ENCODE measurements around the gene ARSA. TPM values are rescaled to one million over a fixed set of nuclear protein-coding genes. Genes with fewer than 3 reads are reported as not detected.
"Not testable (repeated sequence)": the region's sequence is repeated elsewhere in the genome, so short reads cannot be mapped to it uniquely, and the experiment has no call there.

ARSA gene
- total RNA-seq, 1 experiment from 2014 or later: 10.3 TPM

DNA sequence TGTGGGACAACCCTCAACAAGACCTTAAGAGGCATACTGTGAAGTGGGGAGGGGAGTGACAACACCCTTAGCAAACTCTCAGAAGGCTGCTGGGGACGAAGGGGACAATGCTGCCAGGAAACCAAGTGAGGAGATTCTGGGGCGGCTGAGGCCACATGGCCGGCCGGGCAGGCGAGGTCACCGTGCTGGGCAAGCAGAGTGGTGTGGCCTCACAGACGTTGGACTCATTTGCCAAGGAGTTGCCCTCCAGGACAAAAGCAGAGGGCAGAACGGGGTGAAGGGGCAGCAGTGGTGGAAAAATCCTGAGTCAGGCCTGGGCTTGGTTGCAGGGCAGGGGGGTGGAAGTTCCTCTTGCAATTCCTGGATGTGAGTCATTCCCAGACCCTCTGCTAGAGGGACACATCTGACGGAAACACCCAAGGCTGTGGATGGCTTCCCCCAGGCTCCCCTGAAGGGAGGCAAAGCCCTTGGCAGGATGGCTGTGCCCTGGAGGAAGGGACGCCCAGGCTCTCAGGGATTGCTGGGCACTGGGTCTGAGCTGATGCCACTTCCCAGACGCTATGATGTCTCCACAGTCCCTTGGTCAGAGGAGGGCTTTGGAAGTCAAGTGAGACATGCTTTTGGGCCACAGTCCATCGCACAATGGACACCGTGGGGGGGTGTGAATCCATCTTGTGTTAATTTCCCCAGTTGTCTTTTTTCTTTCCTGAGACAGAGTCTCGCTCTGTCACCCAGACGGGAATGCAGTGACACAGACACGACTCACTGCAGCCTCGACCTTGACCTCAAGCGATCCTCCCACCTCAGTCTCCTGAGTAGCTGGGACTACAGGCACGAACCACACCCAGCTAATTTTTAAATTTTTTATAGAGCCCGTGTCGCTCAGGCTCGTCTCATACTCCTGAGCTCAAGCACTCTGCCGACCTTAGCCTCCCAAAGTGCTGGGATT lies 28.4 kb upstream of the ARSA start:
- TF ChIP-seq CTCF (conservative IDR thresholded peaks at IDR 0.05): no peak
- H3K23ac ChIP-seq (ENCODE audit: insufficient read length, low read depth, low read length): no peak overlapping the region
- no peak overlapping the region for H3K56ac ChIP-seq (ENCODE audit: insufficient read length, low read depth, low read length)
- Mint-ChIP-seq H3K36me3 (ENCODE audit: insufficient read depth in 1 of 3, low read depth in 3 of 3) (peaks cover 0 to 3% (median 0%) of the 10 kb centered on the region in 3 experiments; a peak in 2 of 7 replicates), H3K4me3 (no peak overlapping the region), H3K27me3 (ENCODE audit: low read depth) (peaks cover 84% of the 10 kb centered on the region), H3K9me3 (peaks cover 19 to 25% of the 10 kb centered on the region in 2 experiments; a peak in 4 of 5 replicates), H3K4me1 (no peaks in the 10 kb centered on the region), H3K27ac (no peak overlapping the region)
- H2AK5ac ChIP-seq (ENCODE audit: insufficient read length, low read length): no peak overlapping the region
- H3K9me3 ChIP-seq (ENCODE audit: control insufficient read depth, low read depth, low read length): peaks cover 5% of the 10 kb centered on the region
- no peak overlapping the region for H2BK120ac ChIP-seq (ENCODE audit: low read depth, low read length, poor library complexity, severe bottlenecking)
- H3K4me2 ChIP-seq (ENCODE audit: insufficient read depth, insufficient read length, low read length): no peak overlapping the region
- H2AFZ ChIP-seq (ENCODE audit: low read length): no peak overlapping the region
- no peak overlapping the region for H2BK20ac ChIP-seq (ENCODE audit: low read depth, low read length, poor library complexity, severe bottlenecking)
- no peaks in the 10 kb centered on the region for H3K79me1 ChIP-seq (ENCODE audit: insufficient read depth, low read depth, low read length, poor library complexity, severe bottlenecking)
- H3K14ac ChIP-seq (ENCODE audit: insufficient read depth, low read length): no peak overlapping the region
- no peak overlapping the region for H3K9ac ChIP-seq (ENCODE audit: extremely low read depth, insufficient read length, low read length)
- no peak overlapping the region for H2BK5ac ChIP-seq (ENCODE audit: insufficient read length, low read length)
- no peak overlapping the region for H3K4ac ChIP-seq (ENCODE audit: low read depth, low read length)
- no peaks in the 10 kb centered on the region for H3K23me2 ChIP-seq (ENCODE audit: insufficient read length, low read depth, low read length, poor library complexity, severe bottlenecking)
- H3K18ac ChIP-seq (ENCODE audit: insufficient read length, low read depth, low read length): no peak overlapping the region
- DNase-seq: no peak
- no peak overlapping the region for H4K5ac ChIP-seq (ENCODE audit: insufficient read length, low read depth, low read length)
- no peaks in the 10 kb centered on the region for H3K79me2 ChIP-seq (ENCODE audit: insufficient read depth, low read length)
- peaks cover 3% of the 10 kb centered on the region; the same call in 1 of the 2 replicates for H3K27me3 ChIP-seq (ENCODE audit: insufficient read depth, low read length)
- no peak overlapping the region for H2BK15ac ChIP-seq (ENCODE audit: low read depth, low read length)
- no peak overlapping the region for H4K8ac ChIP-seq (replicated peaks; ENCODE audit: insufficient read length, low read depth, low read length)
- WGBS (ENCODE audit: extremely low coverage, insufficient read length, low lambda C conversion rate): no CpG with 5 or more reads among the region's 23 CpGs
- no peak overlapping the region for H3K27ac ChIP-seq (ENCODE audit: insufficient read length, low read depth, low read length)
- no peak overlapping the region for H3T11ph ChIP-seq (ENCODE audit: low read length)
- H4K91ac ChIP-seq (ENCODE audit: insufficient read length, low read depth, low read length): no peak overlapping the region
- H2BK12ac ChIP-seq (ENCODE audit: insufficient read length, low read depth, low read length): no peak overlapping the region
- H4K20me1 ChIP-seq (ENCODE audit: control insufficient read depth, insufficient read depth, insufficient read length): no peaks in the 10 kb centered on the region
- H3K4me1 ChIP-seq (ENCODE audit: insufficient read depth, low read length): no peaks in the 10 kb centered on the region

GRCh38 chr22:50654664-50655063 lies 26.7 kb upstream of the ARSA start:
- WGBS (ENCODE audit: extremely low coverage, insufficient read length, low lambda C conversion rate): no CpG with 5 or more reads among the region's 6 CpGs

More at GRCh38 chr22:50654664-50655063, 26.7 kb upstream of the ARSA start:
- H3K4me2 ChIP-seq (ENCODE audit: insufficient read depth, insufficient read length, low read length); H3K27ac ChIP-seq (ENCODE audit: insufficient read length, low read depth, low read length); H3K79me1 ChIP-seq (ENCODE audit: insufficient read depth, low read depth, low read length, poor library complexity, severe bottlenecking); H3K23ac ChIP-seq (ENCODE audit: insufficient read length, low read depth, low read length); H3K4ac ChIP-seq (ENCODE audit: low read depth, low read length); H4K5ac ChIP-seq (ENCODE audit: insufficient read length, low read depth, low read length); H3K36me3 Mint-ChIP-seq (ENCODE audit: insufficient read depth in 1 of 3, low read depth in 3 of 3); H3K9ac ChIP-seq (ENCODE audit: extremely low read depth, insufficient read length, low read length); H2BK20ac ChIP-seq (ENCODE audit: low read depth, low read length, poor library complexity, severe bottlenecking); H2BK120ac ChIP-seq (ENCODE audit: low read depth, low read length, poor library complexity, severe bottlenecking); H3K27ac Mint-ChIP-seq; H3K14ac ChIP-seq (ENCODE audit: insufficient read depth, low read length); H3K4me1 Mint-ChIP-seq; DNase-seq; H4K20me1 ChIP-seq (ENCODE audit: control insufficient read depth, insufficient read depth, insufficient read length); H3K79me2 ChIP-seq (ENCODE audit: insufficient read depth, low read length); H3K4me1 ChIP-seq (ENCODE audit: insufficient read depth, low read length); H3K18ac ChIP-seq (ENCODE audit: insufficient read length, low read depth, low read length); H2BK15ac ChIP-seq (ENCODE audit: low read depth, low read length); H2BK12ac ChIP-seq (ENCODE audit: insufficient read length, low read depth, low read length); H3K9me3 ChIP-seq (ENCODE audit: control insufficient read depth, low read depth, low read length); H3T11ph ChIP-seq (ENCODE audit: low read length); H2BK5ac ChIP-seq (ENCODE audit: insufficient read length, low read length); H3K4me3 Mint-ChIP-seq; H3K27me3 ChIP-seq (ENCODE audit: insufficient read depth, low read length); H3K23me2 ChIP-seq (ENCODE audit: insufficient read length, low read depth, low read length, poor library complexity, severe bottlenecking); H4K8ac ChIP-seq (replicated peaks; ENCODE audit: insufficient read length, low read depth, low read length); H4K91ac ChIP-seq (ENCODE audit: insufficient read length, low read depth, low read length); H3K56ac ChIP-seq (ENCODE audit: insufficient read length, low read depth, low read length); H2AFZ ChIP-seq (ENCODE audit: low read length); H2AK5ac ChIP-seq (ENCODE audit: insufficient read length, low read length): not testable (repeated sequence)
- Mint-ChIP-seq H3K9me3 (peaks cover 26 to 32% of the 10 kb centered on the region in 2 experiments), H3K27me3 (ENCODE audit: low read depth) (peaks cover 76% of the 10 kb centered on the region)

All from H9 (cell line).